Activated CD8-positive, alpha-beta memory T cell treated with anti-CD3 and anti-CD28 coated beads, Interleukin-2, amount 10 ng/mL, durations not matched to agents 7 days and 5 days (primary cell): ENCODE data around the gene HIP1. TPM values are rescaled to one million over a fixed set of nuclear protein-coding genes. Genes with fewer than 3 reads are reported as not detected.
"Not testable (repeated sequence)": the region's sequence is repeated elsewhere in the genome, so short reads cannot be mapped to it uniquely, and the experiment has no call there.

Experiments
- ATAC-seq: fragments of 150-1000 bp; cut with Tn5 transposase; one replicate; pipeline ENCODE4 v1.10.0; 2021; ENCODE audit warnings: moderate library complexity
- CTCF ChIA-PET: fragments of 350-600 bp; sonication (Branson Sonifier 250); formaldehyde crosslinking; loops from one replicate; lab custom pipeline; 2021; ENCODE audit warnings: antibody characterized with exemption; lab: Charles Lee
- DNase-seq: peaks from one replicate; pipeline ENCODE4 v3.0.0-alpha.2; 2020
- H3K27ac Mint-ChIP-seq: one replicate; pipeline ENCODE4 v1.8.0; 2021; ENCODE audit warnings: mild to moderate bottlenecking, mixed read lengths
- H3K27me3 Mint-ChIP-seq: one replicate; pipeline ENCODE4 v1.8.0; 2021; ENCODE audit warnings: mixed read lengths
- H3K36me3 Mint-ChIP-seq: one replicate; pipeline ENCODE4 v1.8.0; 2021; ENCODE audit warnings: mild to moderate bottlenecking, mixed read lengths
- H3K4me1 Mint-ChIP-seq: one replicate; pipeline ENCODE4 v1.8.0; 2021; ENCODE audit warnings: mixed read lengths
- H3K4me3 Mint-ChIP-seq: one replicate; pipeline ENCODE4 v1.8.0; 2021; ENCODE audit warnings: mild to moderate bottlenecking, moderate library complexity, mixed read lengths
- H3K9me3 Mint-ChIP-seq: one replicate; pipeline ENCODE4 v1.8.0; 2022; ENCODE audit warnings: low read depth, mixed read lengths
- total RNA-seq, 2 experiments: library from RNA; stranded (reverse); gene quantifications; one replicate each; pipeline ENCODE4 v1.2.3, GENCODE V29; 2021

HIP1 gene
- total RNA-seq, 2 experiments from 2014 or later: 7.6 to 11.8 TPM

GRCh38 chr7:75613351-75613750 is 125.4 kb downstream of the HIP1 start:
- no peak overlapping the region for H3K27ac Mint-ChIP-seq
- DNase-seq: no peak
- peaks cover 21% of the 10 kb centered on the region for H3K4me1 Mint-ChIP-seq
- H3K36me3 Mint-ChIP-seq: no peaks in the 10 kb centered on the region
- no peak for ATAC-seq
- no peaks in the 10 kb centered on the region for H3K27me3 Mint-ChIP-seq
- CTCF ChIA-PET: no interaction called here
- no peaks in the 10 kb centered on the region for H3K9me3 Mint-ChIP-seq
- H3K4me3 Mint-ChIP-seq: no peak overlapping the region

GRCh38 chr7:75611557-75612178 is 127.1 kb downstream of the HIP1 start:
- Mint-ChIP-seq H3K27ac (no peak overlapping the region), H3K36me3 (no peaks in the 10 kb centered on the region), H3K4me1 (peaks cover 4% of the 10 kb centered on the region), H3K27me3 (no peaks in the 10 kb centered on the region), H3K4me3 (no peak overlapping the region), H3K9me3 (no peaks in the 10 kb centered on the region)
- CTCF ChIA-PET: no interaction called here
- DNase-seq: no peak
- ATAC-seq: no peak

DNA sequence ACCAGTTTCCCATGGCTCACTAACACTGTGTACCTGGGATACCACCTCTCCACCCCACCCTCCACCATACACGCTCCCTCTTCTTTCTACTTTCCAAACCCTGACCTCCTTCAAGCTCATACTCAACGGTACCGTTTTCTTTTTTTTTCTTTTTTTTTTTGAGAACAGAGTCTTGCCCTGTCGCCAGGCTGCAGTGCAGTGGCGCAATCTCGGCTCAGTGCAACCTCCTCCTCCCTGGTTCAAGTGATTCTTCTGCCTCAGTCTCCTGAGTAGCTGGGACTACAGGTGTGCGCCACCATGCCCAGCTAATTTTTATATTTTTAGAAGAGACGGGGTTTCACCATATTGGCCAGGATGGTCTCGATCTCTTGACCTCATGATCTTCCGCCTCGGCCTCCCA is 129.3 kb downstream of the HIP1 start:
- H3K4me1 Mint-ChIP-seq, H3K27me3 Mint-ChIP-seq, H3K36me3 Mint-ChIP-seq, DNase-seq, H3K9me3 Mint-ChIP-seq, H3K27ac Mint-ChIP-seq, ATAC-seq, H3K4me3 Mint-ChIP-seq: not testable (repeated sequence)
- CTCF ChIA-PET: interaction anchor here (0.7 to 1.2 kb wide), 2 partner anchors 27 to 613 kb away, joined by 3 to 4 read pairs; no protein-coding TSS in a partner anchor

DNA sequence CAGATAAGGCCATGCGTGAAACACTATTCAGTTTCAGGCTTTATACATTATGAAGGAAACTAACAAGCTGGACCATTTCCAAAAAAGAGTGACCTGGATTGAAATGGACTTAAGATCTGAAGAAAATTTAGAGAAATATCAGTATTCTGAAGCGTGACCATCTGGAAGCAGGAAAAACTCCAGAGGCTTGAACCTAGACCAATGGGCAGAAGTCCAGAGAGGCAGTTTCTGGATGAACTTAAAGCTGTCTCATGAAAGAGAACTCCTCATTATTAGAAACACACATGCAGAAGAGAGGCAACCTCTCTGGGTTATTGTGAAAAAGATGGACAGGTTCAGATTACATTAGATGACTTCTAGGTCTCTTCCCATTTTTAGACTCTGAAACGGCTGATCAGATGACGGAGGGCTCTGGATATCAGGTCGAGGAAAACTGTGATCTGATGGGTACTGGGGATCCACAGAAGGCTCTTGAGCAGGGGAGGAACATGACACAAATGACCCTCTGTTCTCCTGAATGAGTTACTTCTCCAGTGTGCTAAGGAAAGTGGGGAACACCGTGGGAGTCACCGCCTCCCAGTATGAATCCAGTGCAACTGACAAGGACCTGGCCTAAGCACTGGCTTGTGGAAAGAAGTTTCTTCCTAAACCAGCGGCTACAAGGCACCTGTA is 130.2 kb downstream of the HIP1 start:
- DNase-seq: no peak
- no peaks in the 10 kb centered on the region for H3K36me3 Mint-ChIP-seq
- CTCF ChIA-PET: interaction anchor here (1.2 kb wide), 1 partner anchor 27 kb away, joined by 3 read pairs; no protein-coding TSS in a partner anchor
- H3K4me3 Mint-ChIP-seq: no peak overlapping the region
- no peak for ATAC-seq
- H3K4me1 Mint-ChIP-seq: no peaks in the 10 kb centered on the region
- no peak overlapping the region for H3K27ac Mint-ChIP-seq
- H3K9me3 Mint-ChIP-seq: no peaks in the 10 kb centered on the region
- no peaks in the 10 kb centered on the region for H3K27me3 Mint-ChIP-seq

DNA sequence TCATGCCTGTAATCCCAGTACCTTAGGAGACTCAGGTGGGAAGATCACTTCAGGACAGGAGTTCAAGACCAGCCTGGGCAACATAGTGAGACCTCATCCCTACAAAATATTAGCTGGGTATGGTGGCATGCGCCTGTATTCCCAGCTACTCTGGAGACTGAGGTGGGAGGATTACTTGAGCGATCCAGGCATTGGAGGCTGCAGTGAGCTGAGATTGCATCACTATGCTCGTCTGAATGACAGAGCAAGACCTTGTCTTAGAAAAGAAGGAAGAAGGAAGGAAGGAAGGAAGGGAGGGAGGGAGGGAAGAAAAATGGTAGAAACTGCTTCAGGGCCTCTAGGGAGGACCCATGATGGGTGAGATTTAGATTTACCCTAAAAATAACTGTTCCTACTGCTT is 134.3 kb downstream of the HIP1 start:
- ATAC-seq (no peak), DNase-seq (no peak)
- Mint-ChIP-seq H3K27ac (no peak overlapping the region), H3K4me1 (no peaks in the 10 kb centered on the region), H3K27me3 (no peaks in the 10 kb centered on the region), H3K4me3 (no peak overlapping the region), H3K36me3 (no peaks in the 10 kb centered on the region), H3K9me3 (no peaks in the 10 kb centered on the region)
- CTCF ChIA-PET: no interaction called here

DNA sequence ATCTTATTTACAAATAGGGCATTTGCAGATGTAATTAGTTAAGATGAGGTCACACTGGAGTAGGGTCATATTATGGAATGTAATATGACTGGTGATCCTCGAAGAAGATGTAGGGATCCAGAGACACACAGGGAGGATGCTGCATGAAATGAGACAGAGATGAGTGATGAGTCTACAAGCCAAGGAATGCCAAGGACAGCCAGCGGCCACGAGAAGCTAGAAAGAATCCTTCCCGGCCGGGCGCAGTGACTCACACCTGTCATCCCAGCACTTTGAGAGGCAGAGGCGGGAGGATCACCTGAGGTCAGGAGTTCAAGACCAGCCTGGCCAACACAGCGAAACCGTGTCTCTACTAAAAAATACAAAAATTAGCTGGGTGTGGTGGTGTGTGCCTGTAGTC is 135.9 kb downstream of the HIP1 start:
- H3K27ac Mint-ChIP-seq, DNase-seq, ATAC-seq, CTCF ChIA-PET, H3K36me3 Mint-ChIP-seq, H3K4me1 Mint-ChIP-seq, H3K27me3 Mint-ChIP-seq, H3K4me3 Mint-ChIP-seq, H3K9me3 Mint-ChIP-seq: not testable (repeated sequence)

GRCh38 chr7:75601539-75601938 is 137.2 kb downstream of the HIP1 start:
- DNase-seq (no peak), ATAC-seq (no peak)
- Mint-ChIP-seq H3K9me3 (no peaks in the 10 kb centered on the region), H3K27me3 (no peaks in the 10 kb centered on the region), H3K4me3 (no peak overlapping the region), H3K4me1 (peaks cover 12% of the 10 kb centered on the region), H3K27ac (no peak overlapping the region), H3K36me3 (peaks cover 1% of the 10 kb centered on the region)
- CTCF ChIA-PET: no interaction called here

DNA sequence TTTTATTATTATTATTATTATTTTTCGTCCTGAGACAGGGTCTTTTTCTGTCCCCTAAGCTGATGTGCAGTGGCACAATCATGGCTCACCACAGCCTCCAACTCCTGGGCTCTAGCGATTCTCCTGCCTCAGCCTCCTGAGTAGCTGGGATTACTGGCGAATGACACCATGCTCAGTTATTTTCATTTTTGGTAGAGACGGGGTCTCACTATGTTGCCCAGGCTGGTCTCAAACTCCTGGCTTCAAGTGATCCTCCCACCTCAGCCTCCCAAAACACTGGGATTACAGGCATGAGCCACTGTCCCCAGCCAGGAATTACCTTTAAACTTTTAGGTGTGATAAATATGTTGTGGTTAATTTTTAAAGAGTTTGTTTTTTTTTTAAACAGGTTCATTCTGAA is 138.0 kb downstream of the HIP1 start:
- DNase-seq, H3K27me3 Mint-ChIP-seq, H3K27ac Mint-ChIP-seq, H3K4me3 Mint-ChIP-seq, H3K36me3 Mint-ChIP-seq, H3K9me3 Mint-ChIP-seq, CTCF ChIA-PET, ATAC-seq: not testable (repeated sequence)
- peaks cover 14% of the 10 kb centered on the region for H3K4me1 Mint-ChIP-seq

- Mint-ChIP-seq H3K4me1 (peaks cover 27% of the 10 kb centered on the region), H3K4me3 (no peak overlapping the region), H3K27me3 (no peaks in the 10 kb centered on the region), H3K9me3 (no peaks in the 10 kb centered on the region), H3K27ac (no peak overlapping the region), H3K36me3 (peaks cover 3% of the 10 kb centered on the region)
- no peak for DNase-seq
- no peak for ATAC-seq
- CTCF ChIA-PET: no interaction called here
These were observed 139.4 kb downstream of the HIP1 start for GRCh38 chr7:75599244-75599781.

DNA sequence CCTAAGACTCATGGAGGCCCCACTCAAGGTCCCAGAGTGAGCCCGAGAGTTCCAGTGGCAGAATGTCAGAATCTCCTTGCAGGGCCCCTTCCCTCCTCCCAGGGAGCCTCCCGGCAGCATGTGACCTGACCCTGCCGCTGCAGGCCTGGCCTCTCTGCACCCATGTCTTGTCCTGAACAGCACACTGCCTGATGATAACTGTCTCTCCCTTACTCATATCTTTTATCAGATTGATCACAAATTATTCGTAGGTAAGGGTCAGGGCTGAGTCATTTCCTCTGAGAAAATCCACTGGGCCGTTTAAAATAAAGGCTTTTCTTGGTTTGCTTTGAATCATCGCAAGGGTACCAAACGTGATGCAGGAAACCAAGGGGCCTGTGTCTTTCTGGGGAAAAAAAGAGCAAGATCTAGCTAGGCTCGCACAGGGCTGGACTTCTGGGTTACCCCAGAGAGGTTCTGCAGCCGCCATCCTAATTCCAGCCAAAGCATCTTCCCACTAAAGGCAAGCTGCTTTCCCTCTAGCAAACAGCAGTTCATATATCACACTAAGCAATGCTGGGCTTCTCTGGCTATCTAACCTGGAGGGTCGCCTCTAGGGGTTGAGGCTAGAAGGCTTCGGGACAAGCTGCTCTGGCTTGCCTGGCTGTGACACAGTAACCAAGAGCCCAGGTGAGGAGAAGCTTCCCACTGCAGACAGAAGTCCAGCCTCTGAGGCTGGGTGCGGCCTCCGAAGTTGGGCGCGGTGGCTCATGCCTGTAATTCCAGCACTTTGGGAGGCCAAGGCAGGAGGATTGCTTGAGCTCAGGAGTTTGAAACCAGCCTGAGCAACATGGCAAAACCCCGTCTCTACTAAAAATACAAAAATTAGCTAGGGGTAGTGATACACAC is 141.8 kb downstream of the HIP1 start:
- peaks cover 43% of the 10 kb centered on the region for H3K4me1 Mint-ChIP-seq
- DNase-seq (peak; percentile 64), ATAC-seq (peak; percentile 72)
- CTCF ChIA-PET: interaction anchor here (1.0 to 1.6 kb wide), 2 partner anchors 12 to 45 kb away, joined by 3 read pairs; no protein-coding TSS in a partner anchor
- no peaks in the 10 kb centered on the region for H3K27me3 Mint-ChIP-seq
- no peak overlapping the region for H3K4me3 Mint-ChIP-seq
- H3K27ac Mint-ChIP-seq: peak overlapping the region; percentile 86
- no peaks in the 10 kb centered on the region for H3K9me3 Mint-ChIP-seq
- H3K36me3 Mint-ChIP-seq: peaks cover 3% of the 10 kb centered on the region

- Mint-ChIP-seq H3K9me3 (peaks cover under 1% of the 10 kb centered on the region), H3K27ac (peak overlapping the region; percentile 81), H3K36me3 (peaks cover 3% of the 10 kb centered on the region), H3K27me3 (no peaks in the 10 kb centered on the region), H3K4me3 (no peak overlapping the region), H3K4me1 (peaks cover 49% of the 10 kb centered on the region)
- ATAC-seq: no peak
- CTCF ChIA-PET: interaction anchor here (0.7 to 2.1 kb wide), 2 partner anchors 22 to 44 kb away, joined by 3 to 8 read pairs; no protein-coding TSS in a partner anchor
- no peak for DNase-seq
These were observed 143.0 kb downstream of the HIP1 start for GRCh38 chr7:75595766-75596165.

DNA sequence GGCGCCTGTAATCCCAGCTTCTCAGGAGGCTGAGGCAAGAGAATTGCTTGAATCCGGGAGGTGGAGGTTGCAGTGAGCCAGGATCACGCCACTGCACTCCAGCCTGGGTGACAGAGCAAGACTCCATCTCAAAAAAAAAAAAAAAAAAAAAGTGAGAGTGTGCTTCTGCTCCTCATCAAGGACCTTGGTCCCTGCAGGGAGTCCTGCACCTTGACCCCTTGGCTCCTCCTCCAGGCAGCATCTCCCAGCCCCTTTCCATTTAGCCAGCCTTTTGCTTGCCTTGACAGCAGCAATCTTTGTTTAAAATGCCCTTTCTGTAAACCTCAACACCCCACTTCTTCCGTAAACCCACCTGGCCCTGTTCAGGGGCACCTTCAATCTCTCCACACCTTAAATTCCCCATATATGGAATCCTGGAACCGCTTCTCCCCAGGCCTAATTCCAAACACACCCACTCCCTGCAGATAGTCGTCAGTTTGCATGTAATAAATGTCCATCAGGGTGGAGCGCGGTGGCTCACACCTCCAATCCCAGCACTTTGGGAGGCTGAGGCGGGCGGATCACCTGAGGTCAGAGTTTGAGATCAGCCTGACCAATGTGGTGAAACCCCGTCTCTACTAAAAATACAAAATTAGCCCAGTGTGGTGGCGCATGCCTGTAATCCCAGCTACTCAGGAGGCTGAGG is 145.1 kb downstream of the HIP1 start:
- CTCF ChIA-PET, ATAC-seq, H3K4me3 Mint-ChIP-seq, H3K27ac Mint-ChIP-seq, H3K36me3 Mint-ChIP-seq, DNase-seq, H3K27me3 Mint-ChIP-seq, H3K9me3 Mint-ChIP-seq: not testable (repeated sequence)
- H3K4me1 Mint-ChIP-seq: peaks cover 49% of the 10 kb centered on the region
